SKM-1 treated with dmso at 0.1 percent for 144 hours (cell line): ENCODE measurements around the gene ZFYVE19.

Experiments
- DNase-seq: peaks from one replicate; lab custom pipeline; 2025; ENCODE audit not compliant: unreplicated experiment; lab: John Stamatoyannopoulos, UW

The ZFYVE19 gene

GRCh38 chr15:40775007-40775406 lies 31.9 kb upstream of the ZFYVE19 start:
- no peak for DNase-seq

GRCh38 chr15:40775740-40776536 lies 31.0 kb upstream of the ZFYVE19 start:
- no peak for DNase-seq

GRCh38 chr15:40776537-40777141 lies 30.2 kb upstream of the ZFYVE19 start:
- no peak for DNase-seq

GRCh38 chr15:40782609-40783227 lies 24.2 kb upstream of the ZFYVE19 start:
- peak; percentile 32 for DNase-seq

GRCh38 chr15:40785164-40785563 lies 21.7 kb upstream of the ZFYVE19 start:
- DNase-seq: no peak

GRCh38 chr15:40785814-40786213 lies 21.1 kb upstream of the ZFYVE19 start:
- DNase-seq: no peak

GRCh38 chr15:40787344-40787841 lies 19.5 kb upstream of the ZFYVE19 start:
- peak; percentile 55 for DNase-seq

- no peak for DNase-seq
These were observed 18.9 kb upstream of the ZFYVE19 start for GRCh38 chr15:40787991-40788390.

GRCh38 chr15:40789119-40789518 lies 17.8 kb upstream of the ZFYVE19 start:
- DNase-seq: no peak

- DNase-seq: no peak
These were observed 16.9 kb upstream of the ZFYVE19 start for GRCh38 chr15:40789999-40790398.

- DNase-seq: no peak
These were observed 16.2 kb upstream of the ZFYVE19 start for GRCh38 chr15:40790718-40791117.

GRCh38 chr15:40792394-40792793 lies 14.5 kb upstream of the ZFYVE19 start:
- DNase-seq: no peak

GRCh38 chr15:40793216-40793989 lies 13.5 kb upstream of the ZFYVE19 start:
- no peak for DNase-seq

GRCh38 chr15:40796041-40796440 lies 10.8 kb upstream of the ZFYVE19 start:
- no peak for DNase-seq

- no peak for DNase-seq
These were observed 10.4 kb upstream of the ZFYVE19 start for GRCh38 chr15:40796512-40796911.

- no peak for DNase-seq
These were observed 7.4 kb upstream of the ZFYVE19 start for GRCh38 chr15:40799523-40799922.

GRCh38 chr15:40803076-40803475 lies 3.8 kb upstream of the ZFYVE19 start:
- DNase-seq: no peak

GRCh38 chr15:40803688-40804087 lies 3.2 kb upstream of the ZFYVE19 start:
- no peak for DNase-seq

GRCh38 chr15:40806672-40807027 lies 239 bp upstream of the ZFYVE19 start:
- no peak for DNase-seq

GRCh38 chr15:40807888-40808461 lies 1.1 kb downstream of the ZFYVE19 start:
- DNase-seq: no peak

- no peak for DNase-seq
These were observed 2.1 kb downstream of the ZFYVE19 start for GRCh38 chr15:40808861-40809450.
